Nephron (organoid): ENCODE results near the gene RPN1.
"Not testable (repeated sequence)": the region's sequence is repeated elsewhere in the genome, so short reads cannot be mapped to it uniquely, and the experiment has no call there.

Experiments
- H3K27ac Mint-ChIP-seq, 3 experiments: 2 replicates each; pipeline ENCODE4 v1.8.0; 2020; ENCODE audit warnings: mixed read lengths in 3 of 3, mild to moderate bottlenecking in 2 of 3, moderate library complexity in 1 of 3
- H3K27me3 Mint-ChIP-seq: 2 replicates; pipeline ENCODE4 v1.8.0; 2021; ENCODE audit warnings: low read depth, mild to moderate bottlenecking, moderate library complexity, mixed read lengths
- H3K36me3 Mint-ChIP-seq: 2 replicates; pipeline ENCODE4 v1.8.0; 2020; ENCODE audit warnings: low read depth, mixed read lengths
- H3K4me1 Mint-ChIP-seq: 2 replicates; pipeline ENCODE4 v1.8.0; 2020; ENCODE audit warnings: mixed read lengths
- H3K4me3 Mint-ChIP-seq, 3 experiments: 2 replicates each; pipeline ENCODE4 v1.8.0; 2020; ENCODE audit warnings: mild to moderate bottlenecking in 3 of 3, mixed read lengths in 3 of 3, moderate library complexity in 2 of 3
- H3K9me3 Mint-ChIP-seq: 2 replicates; pipeline ENCODE4 v1.8.0; 2020; ENCODE audit warnings: mixed read lengths
- CTCF ChIP-seq, 3 experiments: fragments of 200-600 bp; sonication (generic); IDR thresholded peaks; one replicate each; pipeline ENCODE4 v1.5.0; 2021; ENCODE audit warnings: antibody characterized with exemption in 3 of 3; ENCODE audit not compliant: unreplicated experiment in 3 of 3

The RPN1 gene

GRCh38 chr3:128591738-128592426 is 58.7 kb downstream of the RPN1 start:
- Mint-ChIP-seq H3K36me3 (no peaks in the 10 kb centered on the region), H3K27me3 (peaks cover 4% of the 10 kb centered on the region), H3K9me3 (peaks cover 11% of the 10 kb centered on the region), H3K27ac (no peak overlapping the region), H3K4me1 (no peaks in the 10 kb centered on the region), H3K4me3 (no peak overlapping the region)
- TF ChIP-seq CTCF (IDR thresholded peaks at IDR 0.05; ENCODE audit: unreplicated experiment in 3 of 3) = no peak

- Mint-ChIP-seq H3K9me3 (peaks cover 11% of the 10 kb centered on the region), H3K4me1 (no peaks in the 10 kb centered on the region)
These were observed 59.7 kb downstream of the RPN1 start for GRCh38 chr3:128590948-128591347.

GRCh38 chr3:128589985-128590384 is 60.6 kb downstream of the RPN1 start:
- H3K27ac Mint-ChIP-seq, H3K4me3 Mint-ChIP-seq, H3K36me3 Mint-ChIP-seq, H3K4me1 Mint-ChIP-seq: not testable (repeated sequence)
- Mint-ChIP-seq H3K9me3 (peaks cover 11% of the 10 kb centered on the region), H3K27me3 (peaks cover 13% of the 10 kb centered on the region)

More at GRCh38 chr3:128590948-128591347, 59.7 kb downstream of the RPN1 start:
- Mint-ChIP-seq H3K27ac (no peak overlapping the region), H3K36me3 (no peaks in the 10 kb centered on the region), H3K4me3 (no peak overlapping the region), H3K27me3 (peaks cover 7% of the 10 kb centered on the region)
- no peak for TF ChIP-seq CTCF (IDR thresholded peaks at IDR 0.05; ENCODE audit: unreplicated experiment in 3 of 3)

GRCh38 chr3:128588147-128588546 is 62.5 kb downstream of the RPN1 start:
- no peak overlapping the region for H3K4me3 Mint-ChIP-seq
- H3K9me3 Mint-ChIP-seq = peaks cover 11% of the 10 kb centered on the region
- no peaks in the 10 kb centered on the region for H3K4me1 Mint-ChIP-seq
- no peaks in the 10 kb centered on the region for H3K36me3 Mint-ChIP-seq
- H3K27ac Mint-ChIP-seq = no peak overlapping the region
- TF ChIP-seq CTCF (IDR thresholded peaks at IDR 0.05; ENCODE audit: unreplicated experiment in 3 of 3) = no peak
- peaks cover 13% of the 10 kb centered on the region for H3K27me3 Mint-ChIP-seq

GRCh38 chr3:128587391-128587790 is 63.2 kb downstream of the RPN1 start:
- Mint-ChIP-seq H3K27ac (no peak overlapping the region), H3K4me3 (no peak overlapping the region), H3K27me3 (peaks cover 13% of the 10 kb centered on the region), H3K36me3 (no peaks in the 10 kb centered on the region), H3K9me3 (peaks cover 11% of the 10 kb centered on the region), H3K4me1 (no peaks in the 10 kb centered on the region)
- no peak for TF ChIP-seq CTCF (IDR thresholded peaks at IDR 0.05; ENCODE audit: unreplicated experiment in 3 of 3)

GRCh38 chr3:128586932-128587331 is 63.7 kb downstream of the RPN1 start:
- H3K27ac Mint-ChIP-seq, H3K4me1 Mint-ChIP-seq, H3K36me3 Mint-ChIP-seq, H3K4me3 Mint-ChIP-seq: not testable (repeated sequence)
- H3K27me3 Mint-ChIP-seq = peaks cover 13% of the 10 kb centered on the region
- peaks cover 11% of the 10 kb centered on the region for H3K9me3 Mint-ChIP-seq

GRCh38 chr3:128586391-128586790 is 64.2 kb downstream of the RPN1 start:
- not testable (repeated sequence) for H3K36me3 Mint-ChIP-seq, H3K4me1 Mint-ChIP-seq, H3K27ac Mint-ChIP-seq, H3K4me3 Mint-ChIP-seq
- H3K27me3 Mint-ChIP-seq = peaks cover 13% of the 10 kb centered on the region
- peaks cover 11% of the 10 kb centered on the region for H3K9me3 Mint-ChIP-seq
